Endodermal cell (in vitro differentiated cells): Measurements from ENCODE around the gene BPHL. TPM values are rescaled to one million over a fixed set of nuclear protein-coding genes. Genes with fewer than 3 reads are reported as not detected.

Experiments
- DNase-seq: peaks from one replicate; pipeline ENCODE4 v3.0.0-alpha.2; 2017
- H3K27ac ChIP-seq: 2 replicates; pipeline ENCODE4 v1.5.1; 2013; ENCODE audit warnings: mild to moderate bottlenecking, low read depth, low read length, moderate library complexity
- H3K27me3 ChIP-seq: 2 replicates; pipeline ENCODE4 v1.6.1; 2013; ENCODE audit warnings: mild to moderate bottlenecking, low read length, moderate library complexity; ENCODE audit not compliant: insufficient read depth, control insufficient read depth, poor library complexity, severe bottlenecking
- H3K36me3 ChIP-seq: 2 replicates; pipeline ENCODE4 v1.7.0; 2013; ENCODE audit warnings: mild to moderate bottlenecking, low read length, moderate library complexity; ENCODE audit not compliant: control insufficient read depth, insufficient read depth
- H3K4me1 ChIP-seq: one replicate; pipeline ENCODE4 v1.7.0; 2013; ENCODE audit warnings: low read length; ENCODE audit not compliant: control insufficient read depth, insufficient read depth
- H3K4me3 ChIP-seq: 2 replicates; pipeline ENCODE4 v1.5.1; 2013; ENCODE audit warnings: mild to moderate bottlenecking, low read length, moderate library complexity
- H3K9ac ChIP-seq: 2 replicates; pipeline ENCODE4 v1.6.1; 2013; ENCODE audit warnings: mild to moderate bottlenecking, low read length, moderate library complexity; ENCODE audit not compliant: poor library complexity, severe bottlenecking; ENCODE audit errors: extremely low read depth
- H3K9me3 ChIP-seq: 2 replicates; pipeline ENCODE4 v1.6.1; 2013; ENCODE audit warnings: mild to moderate bottlenecking, low read length, moderate library complexity; ENCODE audit not compliant: control insufficient read depth
- H3K27ac Mint-ChIP-seq: 2 replicates; pipeline ENCODE4 v1.8.0; 2020; ENCODE audit warnings: mixed read lengths
- H3K27me3 Mint-ChIP-seq: 2 replicates; pipeline ENCODE4 v1.8.0; 2021; ENCODE audit warnings: mild to moderate bottlenecking, mixed read lengths; ENCODE audit not compliant: insufficient read depth
- H3K36me3 Mint-ChIP-seq: 2 replicates; pipeline ENCODE4 v1.8.0; 2020; ENCODE audit warnings: low read depth, mixed read lengths
- H3K4me1 Mint-ChIP-seq: 2 replicates; pipeline ENCODE4 v1.8.0; 2020; ENCODE audit warnings: mixed read lengths
- H3K4me3 Mint-ChIP-seq: 2 replicates; pipeline ENCODE4 v1.8.0; 2020; ENCODE audit warnings: mild to moderate bottlenecking, moderate library complexity, mixed read lengths
- H3K9me3 Mint-ChIP-seq: 2 replicates; pipeline ENCODE4 v1.8.0; 2020; ENCODE audit warnings: mild to moderate bottlenecking, mixed read lengths
- WGBS, 2 experiments: methylation state at CpG; one replicate each; pipeline versions ENCODE4 v1.1.5 to v1.1.7; 2013; ENCODE audit warnings: missing lambda C conversion rate in 2 of 2, mixed read lengths in 1 of 2; ENCODE audit not compliant: insufficient coverage in 1 of 2, insufficient read length in 1 of 2; 5-methylcytosine and 5-hydroxymethylcytosine counted together
- total RNA-seq, 2 donors: library from RNA; stranded (reverse); fragmentation: NEBNext Ultra II Directional in 1 of 2; extraction: Animal tissue kit (Norgen Biotek cat#: 25700) in 1 of 2; gene quantifications; 2 replicates in 1 of 2; 3 replicates in 1 of 2; pipeline ENCODE4 v1.2.1, GENCODE V29; 2021
- TF ChIP-seq, protein P1 (sequence below): fragments of 200-600 bp; sonication (generic); conservative IDR thresholded peaks from 2 replicates; pipeline ENCODE4 v1.5.0; 2021; ENCODE audit warnings: antibody characterized with exemption, mild to moderate bottlenecking

BPHL gene
- total RNA-seq, 2 donors from 2014 or later: 42.8 to 42.9 TPM

DNA sequence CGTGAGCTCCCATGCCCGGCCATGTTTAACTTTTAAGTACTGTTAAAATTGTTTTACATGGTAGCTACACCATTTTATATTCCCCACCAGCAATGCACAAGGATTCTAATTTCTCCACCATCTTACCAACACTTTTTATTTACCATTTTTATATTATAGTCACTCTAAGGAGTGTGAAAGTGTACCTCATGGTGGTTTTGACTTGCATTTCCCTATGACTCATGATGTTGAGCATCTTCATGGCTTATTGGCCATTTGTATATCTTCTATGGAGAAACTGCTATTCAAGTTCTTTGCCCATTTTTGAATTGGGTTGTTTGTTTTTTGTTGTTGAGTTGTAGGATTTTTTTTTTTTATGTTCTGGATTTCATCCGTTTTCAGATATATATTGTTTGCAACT lies 15.6 kb upstream of the BPHL start:
- peaks cover 5% of the 10 kb centered on the region for H3K9me3 Mint-ChIP-seq
- H3K36me3 ChIP-seq: peaks cover 76% of the 10 kb centered on the region
- no peaks in the 10 kb centered on the region for H3K4me1 Mint-ChIP-seq
- peaks cover 63% of the 10 kb centered on the region for H3K36me3 Mint-ChIP-seq
- TF ChIP-seq, protein P1, sequence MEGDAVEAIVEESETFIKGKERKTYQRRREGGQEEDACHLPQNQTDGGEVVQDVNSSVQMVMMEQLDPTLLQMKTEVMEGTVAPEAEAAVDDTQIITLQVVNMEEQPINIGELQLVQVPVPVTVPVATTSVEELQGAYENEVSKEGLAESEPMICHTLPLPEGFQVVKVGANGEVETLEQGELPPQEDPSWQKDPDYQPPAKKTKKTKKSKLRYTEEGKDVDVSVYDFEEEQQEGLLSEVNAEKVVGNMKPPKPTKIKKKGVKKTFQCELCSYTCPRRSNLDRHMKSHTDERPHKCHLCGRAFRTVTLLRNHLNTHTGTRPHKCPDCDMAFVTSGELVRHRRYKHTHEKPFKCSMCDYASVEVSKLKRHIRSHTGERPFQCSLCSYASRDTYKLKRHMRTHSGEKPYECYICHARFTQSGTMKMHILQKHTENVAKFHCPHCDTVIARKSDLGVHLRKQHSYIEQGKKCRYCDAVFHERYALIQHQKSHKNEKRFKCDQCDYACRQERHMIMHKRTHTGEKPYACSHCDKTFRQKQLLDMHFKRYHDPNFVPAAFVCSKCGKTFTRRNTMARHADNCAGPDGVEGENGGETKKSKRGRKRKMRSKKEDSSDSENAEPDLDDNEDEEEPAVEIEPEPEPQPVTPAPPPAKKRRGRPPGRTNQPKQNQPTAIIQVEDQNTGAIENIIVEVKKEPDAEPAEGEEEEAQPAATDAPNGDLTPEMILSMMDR: no peak
- 93% methylated on average over 2 of the region's 3 CpGs; no CpG with 5 or more reads in 1 of the 2 experiments for WGBS, 2 experiments
- DNase-seq: no peak
- no peak overlapping the region for H3K9ac ChIP-seq
- no peaks in the 10 kb centered on the region for H3K27me3 ChIP-seq
- H3K4me3 ChIP-seq: no peak overlapping the region
- no peaks in the 10 kb centered on the region for H3K27me3 Mint-ChIP-seq
- no peak overlapping the region for H3K27ac ChIP-seq
- H3K4me1 ChIP-seq: no peaks in the 10 kb centered on the region
- no peak overlapping the region for H3K4me3 Mint-ChIP-seq
- no peak overlapping the region for H3K27ac Mint-ChIP-seq
- peaks cover 13% of the 10 kb centered on the region for H3K9me3 ChIP-seq

DNA sequence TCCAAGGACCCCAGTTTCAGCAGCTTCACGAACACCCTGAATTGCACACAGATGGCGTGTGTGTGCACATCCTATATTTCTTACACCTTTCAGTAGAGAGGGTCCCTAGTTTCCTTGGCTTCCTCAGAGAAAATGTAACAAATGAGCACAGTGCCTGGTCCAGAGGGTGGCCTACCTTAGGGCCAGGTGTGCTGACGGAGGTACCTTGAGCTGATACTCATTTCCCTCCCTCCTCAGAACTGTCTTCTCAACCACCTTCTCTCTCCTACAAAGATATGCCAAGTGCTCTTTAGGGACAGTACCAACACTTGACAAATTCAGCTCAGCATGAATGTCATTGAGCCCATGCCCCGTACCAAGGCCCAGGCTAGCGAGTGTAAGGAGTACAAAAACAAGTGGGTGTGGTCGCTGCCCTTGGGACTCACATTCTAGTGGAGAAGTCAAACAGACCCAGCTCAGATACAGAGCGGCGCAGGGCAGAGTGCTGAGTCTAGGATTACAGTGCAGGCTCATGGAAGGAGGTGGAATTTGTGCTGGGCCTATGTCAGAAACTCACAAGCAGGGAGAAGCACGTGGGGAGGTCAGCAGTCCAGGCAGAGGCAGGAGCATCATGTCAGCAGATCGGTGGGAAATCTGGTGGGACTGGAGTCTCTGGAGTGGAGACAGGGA lies 9.6 kb upstream of the BPHL start:
- H3K27ac ChIP-seq: no peak overlapping the region
- H3K36me3 Mint-ChIP-seq: peaks cover 63% of the 10 kb centered on the region
- H3K27me3 ChIP-seq: no peaks in the 10 kb centered on the region
- DNase-seq: peak; percentile 11
- H3K27me3 Mint-ChIP-seq: no peaks in the 10 kb centered on the region
- no peak overlapping the region for H3K4me3 Mint-ChIP-seq
- no peaks in the 10 kb centered on the region for H3K4me1 ChIP-seq
- no peak overlapping the region for H3K27ac Mint-ChIP-seq
- 95 to 96% methylated on average over 9 to 10 of the region's 10 CpGs for WGBS, 2 experiments
- TF ChIP-seq, protein P1: no peak
- H3K9me3 Mint-ChIP-seq: no peaks in the 10 kb centered on the region
- H3K4me1 Mint-ChIP-seq: no peaks in the 10 kb centered on the region
- no peaks in the 10 kb centered on the region for H3K9me3 ChIP-seq
- no peak overlapping the region for H3K9ac ChIP-seq
- H3K36me3 ChIP-seq: peaks cover 76% of the 10 kb centered on the region
- no peak overlapping the region for H3K4me3 ChIP-seq

DNA sequence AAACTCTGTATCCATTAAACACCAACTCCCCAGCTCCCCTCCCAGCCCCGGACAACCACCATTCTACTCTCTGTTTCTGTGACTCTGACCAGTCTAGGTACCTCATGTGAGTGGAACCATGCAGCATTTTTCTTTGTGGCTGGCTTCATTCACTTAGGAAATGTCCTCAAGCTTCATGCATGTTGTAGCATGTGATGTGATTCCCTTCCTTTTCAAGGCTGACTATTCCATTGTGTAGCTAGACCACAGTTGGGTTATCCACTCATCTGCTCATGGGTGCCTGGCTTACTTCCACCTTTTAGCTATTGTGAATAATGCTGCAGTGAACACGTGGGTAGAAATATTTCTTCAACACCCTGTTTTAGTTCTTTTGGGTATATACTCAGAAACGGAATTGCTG lies 8.8 kb upstream of the BPHL start:
- no peak for DNase-seq
- Histone ChIP-seq H3K27ac (no peak overlapping the region), H3K36me3 (peaks cover 77% of the 10 kb centered on the region), H3K9ac (no peak overlapping the region), H3K4me1 (no peaks in the 10 kb centered on the region), H3K27me3 (no peaks in the 10 kb centered on the region), H3K9me3 (no peaks in the 10 kb centered on the region), H3K4me3 (no peak overlapping the region)
- 97 to 100% methylated on average over 3 of the region's 3 CpGs for WGBS, 2 experiments
- Mint-ChIP-seq H3K27me3 (no peaks in the 10 kb centered on the region), H3K27ac (no peak overlapping the region), H3K4me1 (no peaks in the 10 kb centered on the region), H3K9me3 (no peaks in the 10 kb centered on the region), H3K4me3 (no peak overlapping the region), H3K36me3 (peaks cover 55% of the 10 kb centered on the region)
- TF ChIP-seq, protein P1: no peak
